GM23248 (cell line): ENCODE measurements around the gene FERMT2.

Source experiments
- EZH2 ChIP-seq: fragments of 200-600 bp; sonication (generic); IDR thresholded peaks from 2 replicates; pipeline ENCODE4 v1.6.1; 2018; ENCODE audit warnings: antibody characterized with exemption, mild to moderate bottlenecking; ENCODE audit not compliant: insufficient read depth, poor library complexity, severe bottlenecking
- EZH2phosphoT487 ChIP-seq: fragments of 200-600 bp; sonication (generic); IDR thresholded peaks from 2 replicates; pipeline ENCODE4 v1.6.1; 2018; ENCODE audit warnings: antibody characterized with exemption, moderate library complexity, mild to moderate bottlenecking, low read depth; ENCODE audit not compliant: insufficient read depth

DNA sequence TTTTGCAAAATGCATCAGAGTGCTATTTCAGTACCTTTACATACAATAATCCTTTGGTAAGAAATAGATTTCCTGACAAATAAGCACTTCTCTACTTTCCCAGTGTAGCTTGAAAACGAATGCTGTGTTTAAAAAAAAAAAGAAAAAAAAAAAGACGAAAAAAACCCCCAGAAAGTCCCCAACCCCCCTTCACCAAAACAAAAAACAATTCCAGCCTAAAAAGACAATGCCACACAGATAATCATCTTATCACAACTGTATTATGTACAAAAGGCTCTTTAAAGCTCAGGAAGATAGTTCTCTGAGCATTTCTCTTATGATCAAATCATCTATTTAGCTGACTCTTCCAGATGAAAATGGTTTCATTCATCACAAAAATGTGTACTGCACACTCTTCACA is 1.6 kb downstream of the FERMT2 start:
- no peak for TF ChIP-seq EZH2
- no peak for TF ChIP-seq EZH2phosphoT487
